ENCODE measurements around the gene MLKL.
A peak's percentile ranks its signal among the peaks of the same experiment; 100 is the strongest.

MLKL gene

GRCh38 chr16:74695450-74696422 lies 4.9 kb downstream of the MLKL start:
- intact Hi-C loops (cut with DNase I; ENCODE audit: low total_unique reads) = no loop called here
- Histone ChIP-seq H3K36me3 (peaks cover 0 to 16% (median 12%) of the 10 kb centered on the region in 3 donors), H3K4me1 (peaks cover 0 to 12% (median 4%) of the 10 kb centered on the region in 4 donors), H3K4me3 (peak overlapping the region; percentile 37 to 50), H3K27me3 (no peaks in the 10 kb centered on the region), H3K9me3 (no peaks in the 10 kb centered on the region), H3K27ac (peak overlapping the region; percentile 46 to 49)
- DNase-seq = peak; percentile 87 to 89
- no peak for TF ChIP-seq CTCF (IDR thresholded peaks at IDR 0.05)

GRCh38 chr16:74691093-74691855 lies 9.4 kb downstream of the MLKL start:
- no peaks in the 10 kb centered on the region for H3K27me3 ChIP-seq
- peaks cover 0 to 25% (median 24%) of the 10 kb centered on the region in 3 donors for H3K36me3 ChIP-seq
- no peak for DNase-seq
- intact Hi-C loops (cut with DNase I; ENCODE audit: low total_unique reads) = no loop called here
- TF ChIP-seq CTCF (IDR thresholded peaks at IDR 0.05) = no peak
- H3K4me1 ChIP-seq = peaks cover 0 to 1% (median under 1%) of the 10 kb centered on the region in 4 donors
- no peak overlapping the region for H3K27ac ChIP-seq
- H3K9me3 ChIP-seq = no peaks in the 10 kb centered on the region
- H3K4me3 ChIP-seq = no peak overlapping the region

GRCh38 chr16:74682556-74682955 lies 18.1 kb downstream of the MLKL start:
- DNase-seq = no peak
- TF ChIP-seq CTCF (IDR thresholded peaks at IDR 0.05) = no peak
- Histone ChIP-seq H3K4me1 (no peaks in the 10 kb centered on the region), H3K36me3 (peaks cover 4 to 29% (median 28%) of the 10 kb centered on the region in 3 donors), H3K9me3 (no peaks in the 10 kb centered on the region), H3K27me3 (no peaks in the 10 kb centered on the region), H3K27ac (no peak overlapping the region), H3K4me3 (no peak overlapping the region)
- intact Hi-C loops (cut with DNase I; ENCODE audit: low total_unique reads) = no loop called here

- Histone ChIP-seq H3K9me3 (no peaks in the 10 kb centered on the region), H3K36me3 (peaks cover 4 to 36% (median 29%) of the 10 kb centered on the region in 3 donors), H3K4me1 (no peaks in the 10 kb centered on the region), H3K4me3 (no peak overlapping the region), H3K27ac (no peak overlapping the region), H3K27me3 (no peaks in the 10 kb centered on the region)
- no peak for DNase-seq
- intact Hi-C loops (cut with DNase I; ENCODE audit: low total_unique reads) = no loop called here
- no peak for TF ChIP-seq CTCF (IDR thresholded peaks at IDR 0.05)
These were observed 20.0 kb downstream of the MLKL start for GRCh38 chr16:74680681-74681080.

GRCh38 chr16:74679983-74680382 lies 20.7 kb downstream of the MLKL start:
- Histone ChIP-seq H3K27me3 (no peaks in the 10 kb centered on the region), H3K4me1 (no peaks in the 10 kb centered on the region), H3K27ac (no peak overlapping the region), H3K4me3 (no peak overlapping the region), H3K36me3 (peaks cover 4 to 37% (median 24%) of the 10 kb centered on the region in 3 donors), H3K9me3 (no peaks in the 10 kb centered on the region)
- no peak for DNase-seq
- intact Hi-C loops (cut with DNase I; ENCODE audit: low total_unique reads) = no loop called here
- no peak for TF ChIP-seq CTCF (IDR thresholded peaks at IDR 0.05)
